Liver (tissue), 9 donors: ENCODE measurements around the gene PKP4. TPM values are rescaled to one million over a fixed set of nuclear protein-coding genes. Genes with fewer than 3 reads are reported as not detected.

Experiments used
- DNase-seq: peaks from one replicate; pipeline ENCODE4 v3.0.0-alpha.2; 2017; ENCODE audit warnings: low spot score
- H3K27ac ChIP-seq, 2 donors: one replicate each; pipeline ENCODE4 v1.7.0; 2013; ENCODE audit warnings: inconsistent platforms in 2 of 2, low read length in 2 of 2, control low read depth in 1 of 2, low read depth in 1 of 2, mild to moderate bottlenecking in 1 of 2
- H3K27me3 ChIP-seq, 4 donors: one replicate each; pipeline versions ENCODE4 v1.6.1 to v1.7.0; 2013; ENCODE audit warnings: low read length in 3 of 4, inconsistent platforms in 1 of 4, mild to moderate bottlenecking in 1 of 4, moderate library complexity in 1 of 4; ENCODE audit not compliant: control insufficient read depth in 4 of 4, insufficient read depth in 4 of 4
- H3K36me3 ChIP-seq, 4 donors: one replicate each; pipeline versions ENCODE4 v1.6.1 to v1.7.0; 2013; ENCODE audit warnings: low read length in 3 of 4, mild to moderate bottlenecking in 3 of 4, low read depth in 1 of 4, moderate library complexity in 1 of 4; ENCODE audit not compliant: control insufficient read depth in 4 of 4, insufficient read depth in 3 of 4
- H3K4me1 ChIP-seq, 4 donors: one replicate each; pipeline versions ENCODE4 v1.6.1 to v1.7.0; 2013; ENCODE audit warnings: low read length in 3 of 4, mild to moderate bottlenecking in 3 of 4, moderate library complexity in 1 of 4; ENCODE audit not compliant: control insufficient read depth in 4 of 4, insufficient read depth in 4 of 4
- H3K4me3 ChIP-seq, 3 donors: one replicate each; pipeline versions ENCODE4 v1.6.1 to v1.7.0; 2013; ENCODE audit warnings: low read length in 3 of 3, control low read depth in 1 of 3, low read depth in 1 of 3, mild to moderate bottlenecking in 1 of 3
- H3K9ac ChIP-seq, 2 donors: one replicate each; pipeline ENCODE4 v1.7.0; 2013; ENCODE audit warnings: low read length in 2 of 2, mild to moderate bottlenecking in 2 of 2, moderate library complexity in 2 of 2, control low read depth in 1 of 2, low read depth in 1 of 2
- H3K9me3 ChIP-seq, 4 donors: one replicate each; pipeline versions ENCODE4 v1.6.1 to v1.7.0; 2013; ENCODE audit warnings: low read length in 3 of 4; ENCODE audit not compliant: control insufficient read depth in 4 of 4
- EGR1 ChIP-seq, 2 donors: IDR thresholded peaks; 2 replicates each; pipeline ENCODE4 v1.6.1; 2016 to 2018; ENCODE audit warnings: antibody characterized with exemption in 2 of 2, low read depth in 2 of 2
- FOXA1 ChIP-seq: IDR thresholded peaks from 2 replicates; pipeline ENCODE4 v1.6.1; 2016; ENCODE audit warnings: antibody characterized with exemption
- FOXA2 ChIP-seq: IDR thresholded peaks from 2 replicates; pipeline ENCODE4 v1.6.1; 2016; ENCODE audit warnings: antibody characterized with exemption
- GABPA ChIP-seq, 2 donors: IDR thresholded peaks in 1 of 2; conservative IDR thresholded peaks in 1 of 2; 2 replicates each; pipeline ENCODE4 v1.6.1; 2016; ENCODE audit warnings: antibody characterized with exemption in 2 of 2, mild to moderate bottlenecking in 1 of 2, moderate library complexity in 1 of 2
- HNF4G ChIP-seq: IDR thresholded peaks from 2 replicates; pipeline ENCODE4 v1.6.1; 2016; ENCODE audit warnings: antibody characterized with exemption
- JUND ChIP-seq, 2 donors: IDR thresholded peaks; 2 replicates each; pipeline ENCODE4 v1.6.1; 2016; ENCODE audit warnings: antibody characterized with exemption in 2 of 2
- RAD21 ChIP-seq, 2 donors: IDR thresholded peaks; 2 replicates each; pipeline ENCODE4 v1.6.1; 2016; ENCODE audit warnings: antibody characterized with exemption in 2 of 2, mild to moderate bottlenecking in 2 of 2
- REST ChIP-seq: IDR thresholded peaks from 2 replicates; pipeline ENCODE4 v1.6.1; 2016; ENCODE audit warnings: antibody characterized with exemption, mild to moderate bottlenecking
- SP1 ChIP-seq: IDR thresholded peaks from 2 replicates; pipeline ENCODE4 v1.6.1; 2018; ENCODE audit warnings: antibody characterized with exemption, mild to moderate bottlenecking
- TAF1 ChIP-seq: conservative IDR thresholded peaks from 2 replicates; pipeline ENCODE4 v1.6.1; 2016; ENCODE audit warnings: antibody characterized with exemption, mild to moderate bottlenecking
- YY1 ChIP-seq: IDR thresholded peaks from 2 replicates; pipeline ENCODE4 v1.6.1; 2016; ENCODE audit warnings: antibody characterized with exemption, mild to moderate bottlenecking
- ZBTB33 ChIP-seq: IDR thresholded peaks from 2 replicates; pipeline ENCODE4 v1.6.1; 2016; ENCODE audit warnings: antibody characterized with exemption
- WGBS: extraction: QIAGEN DNeasy Blood & Tissue Kit; methylation state at CpG from one replicate; pipeline ENCODE4 v1.1.7; 2013; 5-methylcytosine and 5-hydroxymethylcytosine counted together
- polyA plus RNA-seq, 2 donors: library from polyadenylated mRNA; stranded (reverse) in 1 of 2; unstranded in 1 of 2; fragments of 200-250 nt in 1 of 2; fragments of >200 nt in 1 of 2; fragmentation: Nextera tagmentation in 1 of 2; extraction: Ambion mirVana in 1 of 2; gene quantifications; one replicate each; pipeline versions ENCODE4 v1.2.1 to v1.2.3, GENCODE V29; 2013 to 2015
- total RNA-seq, 2 donors: library from RNA; depleted of rRNA; stranded (reverse); fragments of >200 nt; gene quantifications; one replicate each; pipeline ENCODE4 v1.2.3, GENCODE V29; 2014
- TF ChIP-seq, protein P1 (sequence below): IDR thresholded peaks from 2 replicates; pipeline ENCODE4 v1.6.1; 2016; ENCODE audit warnings: antibody characterized with exemption
- TF ChIP-seq, protein P2 (sequence below): IDR thresholded peaks from 2 replicates; pipeline ENCODE4 v1.6.1; 2016; ENCODE audit warnings: antibody characterized with exemption
- TF ChIP-seq, protein P3 (sequence below): fragments of 150-350 bp; IDR thresholded peaks from 2 replicates; pipeline ENCODE4 v1.5.1; 2017; ENCODE audit warnings: improper control_type of control experiment, low read depth, low read length; ENCODE audit not compliant: missing input control
- donor health status: healthy.
- donor health status: healthy.
- donor health status: healthy.
- donor health status: healthy.
- donor health status: healthy.

The PKP4 gene
- total and polyA plus RNA-seq, 4 donors: 7.7 to 33.8 (median 19.0) TPM

GRCh38 chr2:158543957-158544356 is 87.2 kb downstream of the PKP4 start:
- H3K4me3 ChIP-seq: no peak overlapping the region
- H3K4me1 ChIP-seq: peaks cover 0 to 8% (median 6%) of the 10 kb centered on the region in 4 donors
- H3K9me3 ChIP-seq: no peaks in the 10 kb centered on the region
- peaks cover 0 to 11% (median 3%) of the 10 kb centered on the region in 4 donors for H3K36me3 ChIP-seq
- WGBS: 97% methylated on average over 2 of the region's 2 CpGs
- H3K9ac ChIP-seq: no peak overlapping the region
- TF ChIP-seq FOXA2 (no peak), ZBTB33 (no peak), JUND (IDR thresholded peaks at IDR 0.05) (no peak), RAD21 (IDR thresholded peaks at IDR 0.05) (no peak), EGR1 (IDR thresholded peaks at IDR 0.05; ENCODE audit: low read depth in 2 of 2) (no peak), SP1 (no peak), HNF4G (no peak)
- TF ChIP-seq, protein P1, sequence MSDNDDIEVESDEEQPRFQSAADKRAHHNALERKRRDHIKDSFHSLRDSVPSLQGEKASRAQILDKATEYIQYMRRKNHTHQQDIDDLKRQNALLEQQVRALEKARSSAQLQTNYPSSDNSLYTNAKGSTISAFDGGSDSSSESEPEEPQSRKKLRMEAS: no peak
- TF ChIP-seq, protein P2, sequence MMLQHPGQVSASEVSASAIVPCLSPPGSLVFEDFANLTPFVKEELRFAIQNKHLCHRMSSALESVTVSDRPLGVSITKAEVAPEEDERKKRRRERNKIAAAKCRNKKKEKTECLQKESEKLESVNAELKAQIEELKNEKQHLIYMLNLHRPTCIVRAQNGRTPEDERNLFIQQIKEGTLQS: no peak
- H3K27me3 ChIP-seq: no peaks in the 10 kb centered on the region
- H3K27ac ChIP-seq: no peak overlapping the region
- no peak for DNase-seq

GRCh38 chr2:158544998-158545397 is 88.2 kb downstream of the PKP4 start:
- WGBS: 89% methylated on average over 1 of the region's 1 CpG
- TF ChIP-seq YY1: no peak
- no peak for TF ChIP-seq RAD21 (IDR thresholded peaks at IDR 0.05)
- no peak for TF ChIP-seq EGR1 (IDR thresholded peaks at IDR 0.05; ENCODE audit: low read depth in 2 of 2)
- TF ChIP-seq TAF1: no peak
- TF ChIP-seq, protein P3, sequence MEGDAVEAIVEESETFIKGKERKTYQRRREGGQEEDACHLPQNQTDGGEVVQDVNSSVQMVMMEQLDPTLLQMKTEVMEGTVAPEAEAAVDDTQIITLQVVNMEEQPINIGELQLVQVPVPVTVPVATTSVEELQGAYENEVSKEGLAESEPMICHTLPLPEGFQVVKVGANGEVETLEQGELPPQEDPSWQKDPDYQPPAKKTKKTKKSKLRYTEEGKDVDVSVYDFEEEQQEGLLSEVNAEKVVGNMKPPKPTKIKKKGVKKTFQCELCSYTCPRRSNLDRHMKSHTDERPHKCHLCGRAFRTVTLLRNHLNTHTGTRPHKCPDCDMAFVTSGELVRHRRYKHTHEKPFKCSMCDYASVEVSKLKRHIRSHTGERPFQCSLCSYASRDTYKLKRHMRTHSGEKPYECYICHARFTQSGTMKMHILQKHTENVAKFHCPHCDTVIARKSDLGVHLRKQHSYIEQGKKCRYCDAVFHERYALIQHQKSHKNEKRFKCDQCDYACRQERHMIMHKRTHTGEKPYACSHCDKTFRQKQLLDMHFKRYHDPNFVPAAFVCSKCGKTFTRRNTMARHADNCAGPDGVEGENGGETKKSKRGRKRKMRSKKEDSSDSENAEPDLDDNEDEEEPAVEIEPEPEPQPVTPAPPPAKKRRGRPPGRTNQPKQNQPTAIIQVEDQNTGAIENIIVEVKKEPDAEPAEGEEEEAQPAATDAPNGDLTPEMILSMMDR: no peak
- no peak for TF ChIP-seq SP1
- TF ChIP-seq HNF4G: no peak
- no peak for TF ChIP-seq FOXA2
- TF ChIP-seq GABPA (IDR thresholded peaks at IDR 0.05 in 1 of 2, conservative IDR thresholded peaks at IDR 0.05 in 1 of 2): no peak
- Histone ChIP-seq H3K27ac (no peak overlapping the region), H3K9ac (no peak overlapping the region), H3K4me3 (no peak overlapping the region), H3K36me3 (peaks cover 0 to 12% (median 5%) of the 10 kb centered on the region in 4 donors), H3K4me1 (no peaks in the 10 kb centered on the region), H3K9me3 (no peaks in the 10 kb centered on the region), H3K27me3 (no peaks in the 10 kb centered on the region)
- no peak for DNase-seq

GRCh38 chr2:158546412-158547144 is 89.8 kb downstream of the PKP4 start:
- Histone ChIP-seq H3K36me3 (peaks cover 0 to 12% (median 5%) of the 10 kb centered on the region in 4 donors), H3K9me3 (no peaks in the 10 kb centered on the region), H3K4me3 (no peak overlapping the region), H3K27ac (no peak overlapping the region), H3K9ac (no peak overlapping the region), H3K27me3 (no peaks in the 10 kb centered on the region), H3K4me1 (no peaks in the 10 kb centered on the region)
- no peak for DNase-seq
- 88% methylated on average over 2 of the region's 2 CpGs for WGBS
- no peak for TF ChIP-seq ZBTB33
- TF ChIP-seq, protein P2: no peak
- TF ChIP-seq, protein P1: no peak
- no peak for TF ChIP-seq REST
- no peak for TF ChIP-seq FOXA1
- TF ChIP-seq GABPA (IDR thresholded peaks at IDR 0.05 in 1 of 2, conservative IDR thresholded peaks at IDR 0.05 in 1 of 2): no peak
